NCI-H748 (cell line): ENCODE data around the gene PABPC1L2B.
"Not testable (repeated sequence)": the region's sequence is repeated elsewhere in the genome, so short reads cannot be mapped to it uniquely, and the experiment has no call there.

ENCODE experiments used
- DNase-seq: peaks from one replicate; lab custom pipeline; 2025; ENCODE audit not compliant: unreplicated experiment; lab: John Stamatoyannopoulos, UW

Gene PABPC1L2B

GRCh38 chrX:73002733-73003132 is at the start of gene PABPC1L2B:
Gene PABPC1L2B, plus strand, starts transcription at chrX:73002939. Its CDS starts 704 bp downstream, at chrX:73003643.
- DNase-seq, result not testable (repeated sequence)

- not testable (repeated sequence) for DNase-seq
Measured at GRCh38 chrX:72959971-72960370, 42.8 kb upstream of the PABPC1L2B start.

GRCh38 chrX:72971859-72972258 is 30.9 kb upstream of the PABPC1L2B start:
- DNase-seq, result not testable (repeated sequence)

- DNase-seq, result not testable (repeated sequence)
Measured at GRCh38 chrX:72974885-72975284, 27.9 kb upstream of the PABPC1L2B start.

- DNase-seq, result not testable (repeated sequence)
Measured at GRCh38 chrX:72980894-72981469, 21.8 kb upstream of the PABPC1L2B start.

- DNase-seq, result not testable (repeated sequence)
Measured at GRCh38 chrX:73004032-73004431, 1.3 kb downstream of the PABPC1L2B start.

- no peak for DNase-seq
Measured at GRCh38 chrX:73021361-73022092, 18.8 kb downstream of the PABPC1L2B start.

GRCh38 chrX:73022093-73022445 is 19.3 kb downstream of the PABPC1L2B start:
- not testable (repeated sequence) for DNase-seq

- DNase-seq, result no peak
Measured at GRCh38 chrX:73028876-73029275, 26.1 kb downstream of the PABPC1L2B start.
